ENCODE measurements around the gene TSHZ2. TPM values are rescaled to one million over a fixed set of nuclear protein-coding genes. Genes with fewer than 3 reads are reported as not detected.

The TSHZ2 gene
- total RNA-seq, 1 experiment from 2014 or later, result 0.20 TPM

- TF ChIP-seq FOXP1 (CRISPR knock-in tag; IDR thresholded peaks at IDR 0.05; ENCODE audit: borderline replicate concordance), result no peak
Observed at GRCh38 chr20:53302695-53303412, 330.7 kb downstream of the TSHZ2 start (continued).

- Mint-ChIP-seq H3K27me3 (ENCODE audit: low read depth) (no peaks in the 10 kb centered on the region), H3K4me1 (no peaks in the 10 kb centered on the region), H3K27ac (no peak overlapping the region), H3K36me3 (no peaks in the 10 kb centered on the region), H3K9me3 (no peaks in the 10 kb centered on the region), H3K4me3 (no peak overlapping the region)
- TF ChIP-seq, protein P1, sequence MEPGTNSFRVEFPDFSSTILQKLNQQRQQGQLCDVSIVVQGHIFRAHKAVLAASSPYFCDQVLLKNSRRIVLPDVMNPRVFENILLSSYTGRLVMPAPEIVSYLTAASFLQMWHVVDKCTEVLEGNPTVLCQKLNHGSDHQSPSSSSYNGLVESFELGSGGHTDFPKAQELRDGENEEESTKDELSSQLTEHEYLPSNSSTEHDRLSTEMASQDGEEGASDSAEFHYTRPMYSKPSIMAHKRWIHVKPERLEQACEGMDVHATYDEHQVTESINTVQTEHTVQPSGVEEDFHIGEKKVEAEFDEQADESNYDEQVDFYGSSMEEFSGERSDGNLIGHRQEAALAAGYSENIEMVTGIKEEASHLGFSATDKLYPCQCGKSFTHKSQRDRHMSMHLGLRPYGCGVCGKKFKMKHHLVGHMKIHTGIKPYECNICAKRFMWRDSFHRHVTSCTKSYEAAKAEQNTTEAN (CRISPR knock-in tag; IDR thresholded peaks at IDR 0.05), result no peak
- TF ChIP-seq ZNF121 (CRISPR knock-in tag; IDR thresholded peaks at IDR 0.05), result no peak
- no peak for TF ChIP-seq ZNF263 (CRISPR knock-in tag; IDR thresholded peaks at IDR 0.05; ENCODE audit: low read depth)
- TF ChIP-seq EMX1 (CRISPR knock-in tag; IDR thresholded peaks at IDR 0.05), result no peak
- TF ChIP-seq HMGA2 (CRISPR knock-in tag; IDR thresholded peaks at IDR 0.05), result no peak
- TF ChIP-seq CREB1 (CRISPR knock-in tag; IDR thresholded peaks at IDR 0.05), result no peak
- no peak for TF ChIP-seq MYBL2 (CRISPR knock-in tag; IDR thresholded peaks at IDR 0.05)
- no peak for TF ChIP-seq ELF4 (CRISPR knock-in tag; IDR thresholded peaks at IDR 0.05; ENCODE audit: low read depth)
- TF ChIP-seq, protein P2, sequence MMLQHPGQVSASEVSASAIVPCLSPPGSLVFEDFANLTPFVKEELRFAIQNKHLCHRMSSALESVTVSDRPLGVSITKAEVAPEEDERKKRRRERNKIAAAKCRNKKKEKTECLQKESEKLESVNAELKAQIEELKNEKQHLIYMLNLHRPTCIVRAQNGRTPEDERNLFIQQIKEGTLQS (CRISPR knock-in tag; conservative IDR thresholded peaks at IDR 0.05), result no peak
- TF ChIP-seq GABPB1 (CRISPR knock-in tag; IDR thresholded peaks at IDR 0.05), result no peak
- no peak for TF ChIP-seq AFF4 (CRISPR knock-in tag; IDR thresholded peaks at IDR 0.05; ENCODE audit: borderline replicate concordance)
- TF ChIP-seq, protein P3, sequence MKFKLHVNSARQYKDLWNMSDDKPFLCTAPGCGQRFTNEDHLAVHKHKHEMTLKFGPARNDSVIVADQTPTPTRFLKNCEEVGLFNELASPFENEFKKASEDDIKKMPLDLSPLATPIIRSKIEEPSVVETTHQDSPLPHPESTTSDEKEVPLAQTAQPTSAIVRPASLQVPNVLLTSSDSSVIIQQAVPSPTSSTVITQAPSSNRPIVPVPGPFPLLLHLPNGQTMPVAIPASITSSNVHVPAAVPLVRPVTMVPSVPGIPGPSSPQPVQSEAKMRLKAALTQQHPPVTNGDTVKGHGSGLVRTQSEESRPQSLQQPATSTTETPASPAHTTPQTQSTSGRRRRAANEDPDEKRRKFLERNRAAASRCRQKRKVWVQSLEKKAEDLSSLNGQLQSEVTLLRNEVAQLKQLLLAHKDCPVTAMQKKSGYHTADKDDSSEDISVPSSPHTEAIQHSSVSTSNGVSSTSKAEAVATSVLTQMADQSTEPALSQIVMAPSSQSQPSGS (CRISPR knock-in tag; IDR thresholded peaks at IDR 0.05; ENCODE audit: borderline replicate concordance, low read depth), result no peak
- no peak for TF ChIP-seq USF2 (CRISPR knock-in tag; IDR thresholded peaks at IDR 0.05)
- TF ChIP-seq TCF7 (CRISPR knock-in tag; IDR thresholded peaks at IDR 0.05; ENCODE audit: low read depth), result no peak
- TF ChIP-seq IRF2 (CRISPR knock-in tag; IDR thresholded peaks at IDR 0.05; ENCODE audit: borderline replicate concordance, low read depth), result no peak
- no peak for TF ChIP-seq NFATC4 (CRISPR knock-in tag; IDR thresholded peaks at IDR 0.05)
- no peak for TF ChIP-seq ATF6 (CRISPR knock-in tag; IDR thresholded peaks at IDR 0.05)
- TF ChIP-seq GTF2I (CRISPR knock-in tag; conservative IDR thresholded peaks at IDR 0.05), result no peak
- DNase-seq (ENCODE audit: low spot score) (no peak), ATAC-seq (no peak)
- CTCF ChIA-PET, result no interaction called here
- POLR2A ChIA-PET, result no interaction called here
Observed at GRCh38 chr20:53303413-53303760, 331.2 kb downstream of the TSHZ2 start.

All from WTC11 (cell line).